Pulmonary artery endothelial cell (primary cell): ENCODE results near the gene RPL26. TPM values are rescaled to one million over a fixed set of nuclear protein-coding genes. Genes with fewer than 3 reads are reported as not detected.
A peak's percentile ranks its signal among the peaks of the same experiment; 100 is the strongest.
"Not testable (repeated sequence)": the region's sequence is repeated elsewhere in the genome, so short reads cannot be mapped to it uniquely, and the experiment has no call there.

Experiments
- DNase-seq: peaks from one replicate; pipeline ENCODE4 v3.0.0-alpha.2; 2011; ENCODE audit warnings: low read depth, low spot score
- total RNA-seq: library from RNA; depleted of rRNA; stranded (reverse); fragments of >200 nt; gene quantifications from 2 replicates; pipeline ENCODE4 v1.2.3, GENCODE V29; 2014

The RPL26 gene
- total RNA-seq, 1 donor from 2014 or later = 3,763 TPM

DNA sequence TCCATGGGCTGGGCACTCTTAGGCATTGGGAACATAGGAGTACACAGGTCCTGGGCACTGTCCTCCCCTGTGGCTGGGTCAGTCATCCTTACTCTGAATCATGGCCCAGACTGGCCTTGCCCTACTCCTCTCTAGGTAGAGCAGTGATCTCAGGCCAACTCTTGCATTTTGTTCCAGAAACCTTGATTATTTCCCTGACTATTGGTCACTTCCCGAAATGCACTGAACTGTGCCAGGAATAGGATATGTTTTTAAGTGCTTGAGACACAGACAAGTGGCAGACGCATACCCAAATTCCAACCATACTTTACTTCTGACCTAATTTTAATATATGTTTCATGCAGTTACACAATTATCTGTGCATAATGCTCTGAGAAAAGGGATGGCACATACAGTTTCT lies 16.8 kb downstream of the RPL26 start:
- peak; percentile 85 for DNase-seq

DNA sequence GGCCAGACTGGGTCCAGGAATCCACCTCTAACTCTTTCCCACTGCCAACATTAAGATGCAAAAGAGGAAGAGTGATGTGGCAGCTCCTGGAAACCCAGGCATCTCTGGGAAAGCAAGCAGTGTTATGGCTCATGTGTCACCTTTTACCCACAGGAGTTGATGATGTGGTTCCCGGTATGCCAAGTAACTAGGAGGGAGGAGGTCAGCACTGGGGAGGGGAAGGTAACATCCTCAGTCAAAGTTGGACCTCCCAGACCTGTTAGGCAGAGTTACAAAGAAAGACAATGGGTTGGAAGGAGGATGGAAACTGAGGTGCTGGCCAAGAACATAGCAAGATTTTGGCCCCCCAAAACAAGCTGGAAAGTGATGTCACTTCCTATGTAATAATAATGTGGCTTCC lies 17.9 kb downstream of the RPL26 start:
- DNase-seq = no peak

DNA sequence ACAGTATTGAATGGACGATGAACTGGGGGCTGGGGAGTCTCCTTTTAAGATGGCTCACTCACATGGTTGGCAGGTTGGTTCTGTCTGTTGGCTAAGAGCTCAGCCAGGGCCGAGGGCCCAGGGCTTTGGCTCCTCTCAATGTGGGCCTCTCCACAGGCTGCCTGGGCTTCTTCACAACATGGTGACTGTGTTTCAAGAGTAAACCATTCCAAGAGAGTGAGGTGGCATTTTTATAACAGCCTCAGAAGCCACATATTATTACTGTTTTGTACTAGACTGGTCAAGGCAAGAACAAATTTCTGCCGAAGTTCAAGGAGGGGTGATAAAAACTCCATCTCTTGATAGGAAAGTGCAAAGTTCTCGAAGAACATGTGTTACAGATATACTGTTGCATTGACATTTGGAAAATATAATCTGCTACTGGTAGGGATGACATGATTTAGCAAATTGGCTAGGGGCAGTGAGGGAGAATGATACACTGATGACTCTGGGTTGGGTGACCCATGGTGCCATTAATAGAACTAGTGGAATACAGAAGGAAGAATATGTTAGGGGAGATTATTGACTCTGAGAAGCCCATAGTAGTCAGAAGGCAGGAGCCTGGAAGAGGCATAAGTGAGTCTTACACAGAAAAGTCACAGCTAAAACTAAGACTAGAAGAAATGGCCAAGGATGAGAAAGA lies 20.2 kb downstream of the RPL26 start:
- no peak for DNase-seq

DNA sequence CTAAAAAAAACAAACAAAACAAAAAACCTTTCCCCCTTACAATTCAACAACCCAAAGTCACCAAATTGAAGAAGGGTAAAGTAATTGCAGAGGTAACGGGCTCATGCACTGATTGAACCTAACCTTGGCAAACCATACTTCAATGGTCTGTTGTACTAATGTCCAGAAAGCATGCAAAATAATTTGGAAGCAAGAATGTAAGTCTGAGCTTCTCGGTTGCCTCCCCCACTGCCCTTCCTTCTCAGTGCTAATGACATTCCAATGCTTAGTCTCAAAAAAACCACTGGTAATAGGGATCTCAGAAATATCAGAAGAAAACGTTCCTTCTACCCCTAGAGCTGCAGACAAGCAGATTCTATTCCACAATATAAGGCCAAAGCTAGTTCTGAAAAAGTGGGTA lies 22.2 kb downstream of the RPL26 start:
- DNase-seq = no peak

DNA sequence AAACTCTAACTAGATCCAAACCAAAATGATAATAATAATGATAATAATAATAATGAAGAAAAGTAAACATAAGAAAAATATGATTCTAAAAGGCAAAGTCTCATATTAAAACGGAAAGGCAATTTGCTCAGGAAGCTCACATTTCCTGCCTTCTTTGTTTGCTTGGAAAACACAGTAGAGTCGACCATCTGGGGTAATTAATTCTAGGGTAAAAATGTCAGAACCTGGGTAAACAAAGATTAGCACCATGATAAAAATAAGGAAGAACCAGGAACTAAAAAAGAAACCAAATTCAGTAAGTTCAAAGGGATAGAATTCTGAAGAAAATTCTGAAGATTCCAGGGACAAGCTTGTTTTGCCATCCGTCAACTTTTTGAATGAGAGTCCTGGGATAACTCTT lies 22.7 kb downstream of the RPL26 start:
- DNase-seq = peak; percentile 73

DNA sequence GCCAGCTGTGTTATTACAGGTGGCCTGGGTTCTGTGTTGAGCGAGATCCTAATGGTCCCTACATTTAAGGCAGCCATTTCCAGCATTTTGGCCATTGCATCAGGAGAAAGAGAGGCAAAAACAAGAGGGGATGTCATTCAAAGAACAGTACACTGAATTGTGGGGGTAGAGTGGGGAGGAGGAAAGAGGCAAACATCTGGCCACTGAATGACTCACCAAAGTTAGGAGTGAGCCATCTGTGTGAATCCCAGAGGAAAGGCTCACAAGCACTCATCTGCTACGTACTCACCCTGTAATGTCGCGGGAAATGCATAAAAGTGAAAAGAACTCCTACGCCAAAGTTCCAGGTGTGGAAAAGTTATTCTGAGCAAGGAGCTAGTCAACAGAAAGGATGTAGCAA lies 23.2 kb downstream of the RPL26 start:
- DNase-seq = peak; percentile 86

DNA sequence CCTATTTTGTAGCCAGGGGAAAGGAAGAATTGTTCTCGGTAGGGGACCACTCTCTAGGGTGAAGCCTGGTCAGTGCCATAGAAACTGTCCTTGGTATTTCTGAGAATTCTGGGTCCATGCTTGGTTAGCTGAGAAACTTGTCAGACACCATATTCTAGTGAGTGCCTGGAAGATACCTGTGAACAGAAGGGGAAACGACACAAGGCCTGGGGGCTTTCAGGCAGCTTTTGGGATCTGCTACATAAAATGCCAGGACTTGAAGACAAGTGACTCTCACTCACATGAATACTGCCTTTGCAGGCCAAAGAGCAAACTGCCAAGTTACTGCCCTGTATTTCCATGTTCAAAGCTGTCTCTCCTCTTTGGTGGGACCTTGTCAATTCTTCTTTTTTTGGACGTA lies 25.1 kb downstream of the RPL26 start:
- no peak for DNase-seq

DNA sequence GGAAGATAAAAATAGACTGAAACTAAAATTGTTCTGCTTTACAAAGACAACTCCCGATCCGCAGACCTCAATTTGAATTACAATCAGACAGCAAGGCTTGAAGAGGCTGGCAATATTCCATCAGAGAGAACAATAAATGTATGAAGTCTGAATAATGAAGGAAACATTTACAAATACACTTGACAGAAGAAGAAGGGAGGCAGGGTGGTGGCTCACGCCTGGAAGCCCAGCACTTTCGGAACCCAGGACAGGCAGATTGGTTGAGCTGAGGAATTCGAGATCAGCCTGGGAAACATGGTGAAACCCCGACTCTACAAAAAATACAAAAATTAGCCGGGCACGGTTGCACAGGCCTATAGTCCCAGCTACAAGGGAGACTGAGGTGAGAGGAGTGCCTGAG lies 28.8 kb downstream of the RPL26 start:
- no peak for DNase-seq

DNA sequence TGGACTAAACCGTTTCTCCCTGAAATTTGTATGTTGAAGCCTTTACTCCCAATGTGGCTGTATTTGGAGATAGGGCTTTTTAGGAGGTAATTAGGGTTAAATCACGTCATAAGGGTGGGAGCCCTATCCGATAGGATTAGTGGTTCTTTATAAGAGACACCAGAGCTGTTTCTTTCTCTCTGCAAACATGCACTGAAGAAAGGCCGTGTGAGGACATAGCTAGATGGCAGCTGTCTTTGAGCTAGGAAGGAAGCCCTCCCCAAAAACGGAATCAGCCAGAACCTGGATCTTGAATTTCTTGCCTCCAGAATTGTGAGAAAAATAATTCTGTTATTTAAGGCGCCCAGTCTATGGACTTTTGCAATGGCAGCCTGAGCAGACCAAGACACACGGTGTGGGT lies 29.3 kb downstream of the RPL26 start:
- DNase-seq = no peak

DNA sequence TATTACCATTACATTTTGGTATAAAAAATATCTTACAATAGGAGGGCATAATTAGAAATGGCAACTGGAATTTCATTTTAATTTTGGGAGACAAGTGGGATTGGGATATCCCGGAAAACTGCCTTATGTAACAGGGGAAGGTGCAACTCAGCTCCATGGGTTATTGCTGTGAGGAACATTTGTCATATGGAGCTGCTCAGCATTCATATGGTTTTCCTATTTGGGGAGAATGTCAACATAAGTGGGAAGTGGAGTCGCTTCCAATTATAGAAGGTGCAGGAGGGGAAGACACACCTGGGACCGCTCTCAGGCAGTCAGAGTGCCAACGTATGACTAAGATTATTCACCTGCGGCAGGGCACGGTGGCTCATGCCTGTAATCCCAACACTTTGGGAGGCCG lies 32.7 kb downstream of the RPL26 start:
- DNase-seq = no peak

DNA sequence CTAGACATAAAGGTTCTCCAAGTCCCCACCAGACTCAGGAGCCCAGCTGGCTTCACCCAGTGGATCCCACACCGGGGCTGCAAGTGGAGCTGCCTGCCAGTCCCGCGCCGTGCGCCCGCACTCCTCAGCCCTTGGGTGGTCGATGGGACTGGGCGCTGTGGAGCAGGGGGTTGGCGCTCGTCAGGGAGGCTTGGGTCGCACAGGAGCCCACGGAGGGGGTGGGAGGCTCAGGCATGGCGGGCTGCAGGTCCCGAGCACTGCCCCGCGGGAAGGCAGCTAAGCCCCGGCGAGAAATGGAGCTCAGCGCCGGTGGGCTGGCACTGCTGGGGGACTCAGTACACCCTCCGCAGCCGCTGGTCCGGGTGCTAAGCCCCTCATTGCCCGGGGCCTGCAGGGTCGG lies 36.0 kb downstream of the RPL26 start:
- not testable (repeated sequence) for DNase-seq

DNA sequence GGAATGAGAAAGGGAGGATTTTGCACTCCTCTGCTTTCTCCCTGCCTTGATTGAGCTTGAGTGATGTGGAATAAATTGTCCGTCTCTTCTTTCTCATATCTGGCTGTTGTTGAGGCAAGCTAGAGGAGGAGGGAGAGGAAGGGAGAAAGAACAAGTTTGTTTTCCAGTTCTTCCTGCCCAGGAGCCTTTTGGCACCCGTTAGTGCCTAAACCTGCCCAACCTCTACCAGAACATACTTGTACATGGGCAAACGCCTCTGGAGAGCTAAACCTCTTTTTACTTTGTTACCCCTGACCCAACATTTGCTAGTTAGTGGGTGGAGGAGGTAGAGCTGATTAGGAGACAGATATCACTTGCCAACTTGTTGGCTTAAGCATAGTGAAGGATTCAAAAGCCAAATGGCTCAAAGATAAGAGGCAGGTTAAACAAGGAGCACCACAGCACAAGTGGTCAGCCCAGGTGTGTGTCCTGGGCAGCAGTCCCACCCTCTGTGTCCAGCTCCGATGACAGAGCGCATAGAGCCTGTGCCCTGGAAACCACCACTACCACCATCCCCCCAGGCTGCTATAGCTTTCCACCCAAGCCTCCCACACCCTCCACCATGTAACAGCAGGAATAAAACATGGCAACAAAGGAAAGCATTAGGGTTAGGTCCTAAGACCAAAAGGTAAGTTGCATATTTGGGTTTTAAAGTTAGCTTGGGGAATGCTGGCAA lies 36.9 kb downstream of the RPL26 start:
- no peak for DNase-seq

DNA sequence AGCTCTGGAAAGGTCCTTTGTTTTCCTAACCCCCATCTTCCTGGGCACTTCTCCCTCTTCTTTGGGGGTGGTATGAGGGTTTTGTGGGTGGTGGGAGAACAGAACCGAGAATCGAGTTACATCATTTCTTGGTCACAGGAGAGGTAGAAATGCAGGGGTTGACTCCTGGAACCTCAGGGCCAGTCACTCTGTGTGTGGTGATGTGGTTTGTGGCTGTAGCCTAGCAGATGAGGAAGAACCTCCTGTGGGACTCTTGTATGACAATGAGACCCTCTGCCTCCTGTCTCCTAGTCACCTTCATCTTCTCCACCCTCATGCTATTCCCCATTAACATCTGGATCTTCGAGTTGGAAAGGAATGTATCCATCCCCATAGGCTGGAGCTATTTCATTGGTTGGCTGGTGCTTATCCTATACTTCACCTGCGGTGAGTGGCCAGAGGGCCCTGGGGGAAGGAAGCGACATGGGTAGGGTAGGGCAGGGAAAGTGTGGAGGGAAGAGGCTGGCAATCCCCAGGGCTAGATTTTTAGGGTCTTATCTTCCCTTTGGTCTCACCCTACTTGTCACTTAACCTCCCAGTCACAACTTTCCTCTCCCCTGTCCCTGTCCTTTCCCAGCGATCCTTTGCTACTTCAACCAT lies 37.8 kb downstream of the RPL26 start:
- DNase-seq = no peak

DNA sequence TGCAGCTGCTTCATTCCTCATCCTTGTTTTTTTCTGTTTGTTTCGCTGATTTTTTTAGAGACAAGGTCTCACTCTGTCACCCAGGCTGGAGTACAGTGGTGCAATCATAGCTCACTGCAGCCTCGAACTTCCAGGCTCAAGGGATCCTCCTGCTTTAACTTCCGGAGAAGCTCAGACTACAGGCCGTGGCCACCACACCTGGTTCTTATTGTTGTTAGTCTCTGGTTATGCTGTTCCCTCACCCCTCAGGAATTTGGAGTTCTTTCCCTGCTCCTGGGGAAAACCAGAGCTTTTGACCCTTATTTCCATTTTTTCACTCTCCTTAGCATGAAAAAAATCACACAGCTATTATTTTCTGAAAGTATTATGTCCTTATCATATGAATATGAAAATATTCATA lies 41.5 kb downstream of the RPL26 start:
- no peak for DNase-seq

DNA sequence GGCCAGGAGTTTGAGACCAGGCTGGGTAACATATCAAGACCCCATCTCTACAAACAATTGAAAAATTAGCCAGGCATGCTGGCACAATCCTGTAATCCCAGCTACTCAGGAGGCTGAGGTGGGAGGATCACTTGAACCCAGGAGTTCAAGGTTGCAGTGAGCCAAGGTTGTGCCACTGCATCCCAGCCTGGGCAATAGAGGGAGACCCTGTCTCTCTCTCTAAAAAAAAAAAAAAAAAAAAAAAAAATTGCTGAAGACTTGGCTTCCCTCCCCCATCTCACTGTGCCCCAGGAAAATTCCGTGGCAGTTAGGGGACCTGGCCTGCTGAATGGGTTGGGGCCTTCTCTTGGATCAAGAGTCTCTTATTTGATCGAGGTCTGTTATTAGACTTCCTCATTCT lies 43.5 kb downstream of the RPL26 start, which contains the start of gene ODF4:
Gene ODF4 (plus strand): TSS at position 301 of the 400 bp plus-strand sequence. CDS start 212 bp downstream, outside the sequence.
- DNase-seq = no peak

DNA sequence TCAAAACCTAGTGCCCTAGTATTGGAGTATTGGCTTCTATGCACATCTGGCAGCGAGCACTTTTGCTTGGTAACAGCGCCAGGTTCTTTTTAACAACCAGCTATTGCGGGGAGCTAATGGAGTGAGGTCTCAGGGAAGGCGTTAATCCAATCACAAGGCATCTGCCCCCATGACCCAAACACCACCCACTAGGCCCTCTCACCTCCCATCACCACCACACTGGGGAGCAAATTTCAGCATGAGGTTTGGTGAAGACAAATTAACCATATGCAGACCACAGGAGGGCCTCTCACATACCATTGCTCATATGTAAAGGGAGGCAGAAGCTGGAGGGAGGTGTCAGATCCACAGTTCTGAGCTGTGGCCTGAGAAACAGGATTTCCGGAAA lies 44.2 kb downstream of the RPL26 start:
- no peak for DNase-seq

DNA sequence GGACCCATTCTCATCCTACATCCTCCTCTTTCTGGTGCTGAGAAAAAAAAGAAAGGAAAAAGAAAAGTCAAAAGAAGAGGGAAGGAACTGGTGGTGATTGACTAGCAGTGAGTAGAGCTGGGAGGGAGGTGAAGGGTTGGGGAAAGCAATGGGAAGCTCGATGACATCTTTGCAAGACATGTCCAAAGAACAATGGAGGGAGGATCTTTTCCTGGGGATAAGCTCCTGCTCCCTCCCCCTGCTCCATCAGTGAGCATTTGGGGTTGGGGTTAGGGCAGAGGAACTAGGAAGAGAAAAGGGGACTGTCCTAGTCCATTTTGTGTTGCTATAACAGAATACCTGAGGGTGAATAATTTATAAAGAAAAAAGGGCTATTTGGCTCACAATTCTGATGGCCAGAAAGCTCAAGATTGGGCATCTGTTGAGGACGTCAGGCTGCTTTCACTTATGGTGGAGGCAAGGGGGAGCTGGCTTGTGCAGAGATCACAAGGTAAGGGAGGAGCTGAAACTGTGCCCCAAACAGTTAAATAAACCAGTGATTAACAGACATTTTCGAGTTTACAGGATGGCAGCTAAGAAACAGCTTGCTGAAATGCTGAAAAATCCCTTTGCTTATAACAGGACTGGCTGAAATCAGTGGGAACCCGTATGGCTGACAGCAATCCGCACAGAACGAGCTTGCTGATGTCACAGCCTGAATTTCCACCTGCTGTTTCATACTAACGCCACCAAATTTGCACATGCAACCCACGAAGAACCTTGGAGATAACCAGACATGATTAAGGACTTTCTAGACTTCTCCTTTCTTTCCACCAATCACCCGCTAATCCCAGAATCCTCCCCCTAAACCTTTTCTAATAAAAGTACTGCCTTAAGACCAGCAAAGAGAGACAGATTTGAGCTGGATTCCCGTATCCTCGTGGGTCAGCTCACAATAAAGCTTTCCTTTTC lies 44.9 kb downstream of the RPL26 start:
- DNase-seq = no peak

DNA sequence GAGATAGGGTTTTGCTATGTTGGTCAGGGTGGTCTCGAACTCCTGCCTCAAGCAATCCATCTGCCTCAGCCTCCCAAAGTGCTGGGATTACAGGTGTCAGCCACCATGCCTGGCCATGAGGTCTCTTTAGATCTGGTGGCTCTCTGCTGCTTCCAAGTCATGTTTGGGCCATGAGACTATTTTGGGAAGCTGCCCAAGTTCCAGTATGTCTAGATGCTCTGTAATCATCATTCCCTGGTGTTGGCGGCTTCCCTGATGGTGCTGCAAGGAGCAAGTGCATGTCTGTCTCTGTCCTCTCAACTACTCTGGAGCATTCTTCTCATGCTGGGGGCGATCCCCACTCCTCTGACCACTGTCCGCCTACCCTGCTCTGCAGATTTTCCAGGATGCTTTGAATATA lies 49.7 kb downstream of the RPL26 start:
- DNase-seq = no peak

DNA sequence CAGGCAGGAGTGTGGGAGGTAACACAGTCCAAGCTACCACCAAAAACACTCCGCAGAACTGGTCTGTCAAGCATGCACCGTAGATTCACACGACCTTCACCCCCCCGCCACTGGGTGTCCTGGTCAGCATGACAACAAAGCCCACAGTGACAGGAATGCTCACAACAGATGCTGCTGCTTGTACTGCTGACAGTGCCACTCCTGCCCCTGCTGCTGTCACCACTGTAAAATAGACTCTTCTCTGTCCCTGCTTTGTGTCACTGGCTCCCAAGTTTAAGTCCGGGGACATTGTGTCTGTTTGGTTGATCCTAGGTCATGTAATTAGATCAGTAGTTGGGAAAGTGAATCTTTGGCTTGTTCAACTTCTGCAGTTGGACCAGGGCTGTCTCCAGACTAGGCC lies 50.3 kb downstream of the RPL26 start:
- DNase-seq = no peak

DNA sequence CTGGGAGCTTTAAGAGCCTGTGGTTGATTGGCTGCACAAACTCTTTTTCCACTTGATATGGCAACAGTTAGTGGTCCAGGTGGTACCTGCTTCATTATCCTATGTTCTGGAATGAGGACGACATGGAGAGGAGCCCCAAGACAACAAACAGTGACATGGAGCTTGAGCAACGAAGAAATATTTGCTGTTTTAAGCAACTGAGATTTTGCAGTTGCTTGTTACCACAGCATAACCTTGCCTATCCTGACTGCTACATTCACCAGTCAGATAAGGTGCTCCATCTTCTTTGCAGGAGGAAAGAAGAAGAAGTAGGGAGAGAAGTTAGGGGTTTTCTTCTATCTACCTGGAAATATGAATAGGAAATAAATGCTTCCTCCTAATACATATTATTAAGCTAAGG lies 50.9 kb downstream of the RPL26 start:
- no peak for DNase-seq
